Measurements from ENCODE around the gene KRTAP5-3. TPM values are rescaled to one million over a fixed set of nuclear protein-coding genes. Genes with fewer than 3 reads are reported as not detected.

KRTAP5-3 gene
- total and polyA plus RNA-seq, 2 experiments from 2014 or later: not detected

- no peak for DNase-seq (ENCODE audit: low spot score)
- Histone ChIP-seq H4K20me1 (ENCODE audit: insufficient read depth, poor library complexity, severe bottlenecking) (peaks cover 46% of the 10 kb centered on the region), H3K9me2 (replicated peaks; ENCODE audit: insufficient read depth) (no peaks in the 10 kb centered on the region), H3K4me1 (ENCODE audit: insufficient read depth) (peaks cover 13% of the 10 kb centered on the region), H3K4me2 (no peak overlapping the region), H3K9me3 (ENCODE audit: low read depth) (no peaks in the 10 kb centered on the region), H3K27ac (no peak overlapping the region), H3K79me2 (peaks cover 15% of the 10 kb centered on the region), H3K4me3 (no peak overlapping the region), H3K27me3 (no peaks in the 10 kb centered on the region), H2AFZ (no peak overlapping the region), H3K36me3 (replicated peaks; ENCODE audit: insufficient read depth, low read depth) (no peaks in the 10 kb centered on the region)
- WGBS (ENCODE audit: low lambda C conversion rate, missing lambda C conversion rate): 87% methylated on average over 5 of the region's 5 CpGs
- TF ChIP-seq EZH2phosphoT487 (IDR thresholded peaks at IDR 0.05; ENCODE audit: low read depth, severe bottlenecking, unreplicated experiment) (no peak), EZH2 (IDR thresholded peaks at IDR 0.05; ENCODE audit: borderline replicate concordance) (no peak)
- TF ChIP-seq, protein P1, sequence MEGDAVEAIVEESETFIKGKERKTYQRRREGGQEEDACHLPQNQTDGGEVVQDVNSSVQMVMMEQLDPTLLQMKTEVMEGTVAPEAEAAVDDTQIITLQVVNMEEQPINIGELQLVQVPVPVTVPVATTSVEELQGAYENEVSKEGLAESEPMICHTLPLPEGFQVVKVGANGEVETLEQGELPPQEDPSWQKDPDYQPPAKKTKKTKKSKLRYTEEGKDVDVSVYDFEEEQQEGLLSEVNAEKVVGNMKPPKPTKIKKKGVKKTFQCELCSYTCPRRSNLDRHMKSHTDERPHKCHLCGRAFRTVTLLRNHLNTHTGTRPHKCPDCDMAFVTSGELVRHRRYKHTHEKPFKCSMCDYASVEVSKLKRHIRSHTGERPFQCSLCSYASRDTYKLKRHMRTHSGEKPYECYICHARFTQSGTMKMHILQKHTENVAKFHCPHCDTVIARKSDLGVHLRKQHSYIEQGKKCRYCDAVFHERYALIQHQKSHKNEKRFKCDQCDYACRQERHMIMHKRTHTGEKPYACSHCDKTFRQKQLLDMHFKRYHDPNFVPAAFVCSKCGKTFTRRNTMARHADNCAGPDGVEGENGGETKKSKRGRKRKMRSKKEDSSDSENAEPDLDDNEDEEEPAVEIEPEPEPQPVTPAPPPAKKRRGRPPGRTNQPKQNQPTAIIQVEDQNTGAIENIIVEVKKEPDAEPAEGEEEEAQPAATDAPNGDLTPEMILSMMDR (IDR thresholded peaks at IDR 0.05; ENCODE audit: poor library complexity): no peak
Observed at GRCh38 chr11:1565904-1566247, 42.4 kb downstream of the KRTAP5-3 start.

DNA sequence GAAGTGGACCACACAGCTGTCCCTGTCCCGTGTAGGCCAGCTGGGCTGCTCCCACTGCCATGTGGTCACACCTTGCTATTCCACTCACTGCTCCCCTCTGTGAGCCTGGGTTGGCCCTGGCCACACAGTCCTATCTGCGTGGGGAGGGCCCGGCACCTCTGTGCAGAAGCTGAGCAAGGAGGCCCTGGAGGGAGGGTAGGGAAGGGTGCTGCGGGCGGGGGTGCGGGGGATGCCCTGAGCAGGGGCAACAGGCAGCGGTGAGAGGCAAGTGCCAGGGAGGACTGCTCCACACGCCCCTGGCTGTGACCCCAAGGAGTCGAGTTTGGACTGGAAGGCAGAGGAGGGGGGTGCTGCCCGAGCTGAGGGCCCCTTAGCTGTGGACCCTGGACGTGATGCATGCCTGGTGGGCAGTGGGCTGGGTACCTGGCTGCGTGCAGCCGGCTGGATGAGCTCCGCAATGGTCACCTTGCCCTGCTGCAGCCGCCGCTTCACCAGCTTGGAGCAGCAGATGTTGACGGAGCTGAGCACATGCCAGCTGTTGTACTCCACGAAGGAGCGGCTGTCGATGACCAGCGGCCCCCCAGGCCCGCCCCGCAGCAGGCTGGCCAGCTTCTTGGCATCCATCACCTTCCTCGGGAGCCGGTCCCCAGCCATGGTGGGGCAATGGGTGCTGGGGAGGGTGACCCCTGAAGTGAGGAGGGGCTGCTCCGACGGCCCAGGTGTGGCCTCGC lies 42.9 kb downstream of the KRTAP5-3 start:
- H3K79me2 ChIP-seq: peaks cover 9% of the 10 kb centered on the region
- no peak overlapping the region for H3K27ac ChIP-seq
- no peaks in the 10 kb centered on the region for H3K9me3 ChIP-seq (ENCODE audit: low read depth)
- no peaks in the 10 kb centered on the region for H3K9me2 ChIP-seq (replicated peaks; ENCODE audit: insufficient read depth)
- H3K27me3 ChIP-seq: no peaks in the 10 kb centered on the region
- TF ChIP-seq, protein P1 (IDR thresholded peaks at IDR 0.05; ENCODE audit: poor library complexity): no peak
- TF ChIP-seq EZH2phosphoT487 (IDR thresholded peaks at IDR 0.05; ENCODE audit: low read depth, severe bottlenecking, unreplicated experiment) (no peak), EZH2 (IDR thresholded peaks at IDR 0.05; ENCODE audit: borderline replicate concordance) (no peak)
- no peak for DNase-seq (ENCODE audit: low spot score)
- no peak overlapping the region for H3K4me3 ChIP-seq
- H3K4me2 ChIP-seq: no peak overlapping the region
- WGBS (ENCODE audit: low lambda C conversion rate, missing lambda C conversion rate): 95% methylated on average over 22 of the region's 28 CpGs
- H4K20me1 ChIP-seq (ENCODE audit: insufficient read depth, poor library complexity, severe bottlenecking): peaks cover 42% of the 10 kb centered on the region
- no peaks in the 10 kb centered on the region for H3K36me3 ChIP-seq (replicated peaks; ENCODE audit: insufficient read depth, low read depth)
- H3K4me1 ChIP-seq (ENCODE audit: insufficient read depth): peaks cover 9% of the 10 kb centered on the region
- H2AFZ ChIP-seq: no peak overlapping the region

DNA sequence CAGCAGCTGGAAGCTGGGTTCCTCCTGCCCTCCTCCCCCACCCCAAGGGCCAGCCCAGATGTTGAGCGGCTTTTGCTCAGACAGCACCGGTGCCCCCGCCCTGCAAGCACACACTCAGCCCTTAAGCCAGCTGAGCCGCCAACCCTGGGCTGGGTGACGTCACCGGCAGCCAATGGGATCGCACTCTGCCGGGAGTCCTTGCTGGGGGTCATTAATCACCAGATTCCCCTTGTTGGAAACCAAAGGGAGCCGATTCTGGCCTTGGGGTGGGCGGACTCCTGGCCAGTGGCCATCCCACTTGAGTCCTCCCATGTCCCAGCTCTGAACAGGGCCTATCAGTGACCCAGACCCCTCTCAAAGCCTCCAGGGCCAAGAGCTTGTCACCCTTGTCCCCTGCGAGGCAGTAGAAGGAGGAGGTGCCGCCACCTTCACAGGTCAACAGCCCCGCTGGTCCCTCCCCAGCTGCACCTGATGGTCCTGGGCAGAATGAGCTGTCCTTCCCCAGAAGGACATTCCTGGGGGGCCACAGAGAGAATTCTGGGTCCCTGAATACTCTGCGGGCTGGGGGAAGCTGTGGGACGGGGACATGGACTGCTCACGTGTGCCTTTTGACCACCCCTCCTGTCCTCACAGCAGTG lies 43.6 kb downstream of the KRTAP5-3 start:
- no peak overlapping the region for H2AFZ ChIP-seq
- H3K36me3 ChIP-seq (replicated peaks; ENCODE audit: insufficient read depth, low read depth): no peaks in the 10 kb centered on the region
- H4K20me1 ChIP-seq (ENCODE audit: insufficient read depth, poor library complexity, severe bottlenecking): peaks cover 35% of the 10 kb centered on the region
- no peaks in the 10 kb centered on the region for H3K27me3 ChIP-seq
- 38% methylated on average over 15 of the region's 16 CpGs for WGBS (ENCODE audit: low lambda C conversion rate, missing lambda C conversion rate)
- H3K9me3 ChIP-seq (ENCODE audit: low read depth): no peaks in the 10 kb centered on the region
- H3K27ac ChIP-seq: no peak overlapping the region
- peaks cover 8% of the 10 kb centered on the region for H3K4me1 ChIP-seq (ENCODE audit: insufficient read depth)
- H3K9me2 ChIP-seq (replicated peaks; ENCODE audit: insufficient read depth): no peaks in the 10 kb centered on the region
- H3K4me3 ChIP-seq: no peak overlapping the region
- peaks cover 5% of the 10 kb centered on the region for H3K79me2 ChIP-seq
- no peak overlapping the region for H3K4me2 ChIP-seq
- peak; percentile 80 for DNase-seq (ENCODE audit: low spot score)
- TF ChIP-seq EZH2phosphoT487 (IDR thresholded peaks at IDR 0.05; ENCODE audit: low read depth, severe bottlenecking, unreplicated experiment) (no peak), EZH2 (IDR thresholded peaks at IDR 0.05; ENCODE audit: borderline replicate concordance) (no peak)
- TF ChIP-seq, protein P1 (IDR thresholded peaks at IDR 0.05; ENCODE audit: poor library complexity): no peak

Measured in hepatocyte (in vitro differentiated cells).